Thymus (tissue), 11 donors: Measurements from ENCODE around the gene KLHDC7B. TPM values are rescaled to one million over a fixed set of nuclear protein-coding genes. Genes with fewer than 3 reads are reported as not detected.

Source experiments
- DNase-seq, 9 donors: peaks; one replicate each; pipeline ENCODE4 v3.0.0-alpha.2; 2013; ENCODE audit warnings: low spot score in 9 of 9, low read depth in 6 of 9, missing footprints in 1 of 9
- H3K27ac ChIP-seq, 2 donors: one replicate each; pipeline ENCODE4 v1.5.1; 2013; ENCODE audit warnings: control low read depth in 1 of 2, low read depth in 1 of 2, low read length in 1 of 2, mild to moderate bottlenecking in 1 of 2, moderate library complexity in 1 of 2
- H3K27me3 ChIP-seq, 2 donors: one replicate each; pipeline ENCODE4 v1.5.1; 2013; ENCODE audit warnings: low read length in 1 of 2; ENCODE audit not compliant: control insufficient read depth in 2 of 2, insufficient read depth in 1 of 2
- H3K36me3 ChIP-seq, 2 donors: one replicate each; pipeline ENCODE4 v1.5.1; 2013; ENCODE audit warnings: low read length in 1 of 2, mild to moderate bottlenecking in 1 of 2, moderate library complexity in 1 of 2; ENCODE audit not compliant: control insufficient read depth in 2 of 2, insufficient read depth in 2 of 2
- H3K4me1 ChIP-seq, 2 donors: one replicate each; pipeline ENCODE4 v1.5.1; 2013; ENCODE audit warnings: low read length in 2 of 2; ENCODE audit not compliant: control insufficient read depth in 2 of 2, insufficient read depth in 2 of 2
- H3K4me3 ChIP-seq, 2 donors: one replicate each; pipeline ENCODE4 v1.5.1; 2013; ENCODE audit warnings: low read length in 2 of 2, control low read depth in 1 of 2, mild to moderate bottlenecking in 1 of 2
- H3K9me3 ChIP-seq, 2 donors: one replicate each; pipeline ENCODE4 v1.5.1; 2013; ENCODE audit warnings: low read length in 1 of 2, mild to moderate bottlenecking in 1 of 2; ENCODE audit not compliant: control insufficient read depth in 2 of 2, insufficient read depth in 1 of 2
- WGBS: extraction: QIAGEN DNeasy Blood & Tissue Kit; methylation state at CpG from one replicate; pipeline ENCODE4 v1.1.7; 2013; 5-methylcytosine and 5-hydroxymethylcytosine counted together
- polyA plus RNA-seq: library from polyadenylated mRNA; stranded (reverse); fragments of 200-250 nt; gene quantifications from one replicate; pipeline ENCODE4 v1.2.3, GENCODE V29; 2013
- total RNA-seq: library from RNA; stranded (reverse); fragments of 120-200 nt; gene quantifications from one replicate; pipeline ENCODE4 v1.2.4, GENCODE V29; 2013
- donor health status: healthy.

The KLHDC7B gene
- total and polyA plus RNA-seq, 2 donors: 6.0 to 23.4 TPM

DNA sequence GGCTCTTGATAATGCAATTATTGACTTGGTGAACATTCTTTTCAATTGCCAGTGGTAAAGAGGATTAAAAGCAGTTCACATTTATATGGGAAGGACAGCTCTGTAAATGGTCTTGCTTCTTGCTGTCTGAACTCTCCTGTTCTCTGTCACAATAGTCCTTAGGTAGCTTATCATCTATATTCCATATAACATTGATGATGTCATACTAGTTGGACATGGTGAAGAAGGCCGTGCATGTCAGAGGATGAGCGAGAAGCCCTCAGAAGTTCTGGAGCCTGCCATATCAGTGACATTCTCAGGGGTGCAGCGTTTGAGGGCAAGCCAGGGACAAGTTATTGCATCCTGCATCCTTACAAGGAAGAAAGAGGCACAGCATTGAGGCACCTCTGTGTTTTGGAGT lies 39.5 kb downstream of the KLHDC7B start:
- no peaks in the 10 kb centered on the region for H3K9me3 ChIP-seq
- H3K27me3 ChIP-seq: peaks cover 0 to 6% of the 10 kb centered on the region in 2 donors
- H3K36me3 ChIP-seq: peaks cover 6 to 7% of the 10 kb centered on the region in 2 donors
- no peak overlapping the region for H3K27ac ChIP-seq
- DNase-seq: no peak
- 96% methylated on average over 3 of the region's 3 CpGs for WGBS
- H3K4me1 ChIP-seq: peaks cover 7 to 15% of the 10 kb centered on the region in 2 donors
- H3K4me3 ChIP-seq: no peak overlapping the region

DNA sequence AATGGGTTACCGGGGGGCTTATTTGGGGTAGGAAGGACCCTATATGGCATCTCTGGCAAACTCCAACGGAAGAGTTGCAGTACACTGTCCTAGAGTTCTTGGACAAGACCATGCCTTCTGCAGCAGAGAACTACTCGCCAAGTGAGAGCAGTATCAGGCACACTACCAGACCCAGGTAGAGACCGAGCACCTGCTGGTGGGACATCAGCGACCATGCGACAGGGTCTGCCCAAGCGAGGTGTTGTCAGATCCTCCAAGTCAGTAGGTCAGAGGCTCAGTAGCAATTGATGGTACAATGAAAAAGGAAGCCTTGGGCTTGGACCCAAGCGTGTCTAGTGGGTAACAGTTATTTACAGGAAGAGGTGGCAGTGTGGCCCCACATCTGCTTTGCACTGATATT lies 40.1 kb downstream of the KLHDC7B start:
- no peak overlapping the region for H3K4me3 ChIP-seq
- WGBS: 97% methylated on average over 8 of the region's 8 CpGs
- H3K27ac ChIP-seq: no peak overlapping the region
- peaks cover 3% of the 10 kb centered on the region in 2 donors for H3K36me3 ChIP-seq
- peaks cover 0 to 9% of the 10 kb centered on the region in 2 donors for H3K27me3 ChIP-seq
- H3K9me3 ChIP-seq: no peaks in the 10 kb centered on the region
- no peak for DNase-seq
- H3K4me1 ChIP-seq: peaks cover 7 to 15% of the 10 kb centered on the region in 2 donors

- DNase-seq: no peak
- H3K27me3 ChIP-seq: peaks cover 0 to 9% of the 10 kb centered on the region in 2 donors
- 97% methylated on average over 5 of the region's 5 CpGs for WGBS
- peaks cover 7 to 14% of the 10 kb centered on the region in 2 donors for H3K4me1 ChIP-seq
- no peak overlapping the region for H3K27ac ChIP-seq
- H3K9me3 ChIP-seq: no peaks in the 10 kb centered on the region
- no peaks in the 10 kb centered on the region for H3K36me3 ChIP-seq
- no peak overlapping the region for H3K4me3 ChIP-seq
Observed at GRCh38 chr22:50586416-50586815, 40.7 kb downstream of the KLHDC7B start.

DNA sequence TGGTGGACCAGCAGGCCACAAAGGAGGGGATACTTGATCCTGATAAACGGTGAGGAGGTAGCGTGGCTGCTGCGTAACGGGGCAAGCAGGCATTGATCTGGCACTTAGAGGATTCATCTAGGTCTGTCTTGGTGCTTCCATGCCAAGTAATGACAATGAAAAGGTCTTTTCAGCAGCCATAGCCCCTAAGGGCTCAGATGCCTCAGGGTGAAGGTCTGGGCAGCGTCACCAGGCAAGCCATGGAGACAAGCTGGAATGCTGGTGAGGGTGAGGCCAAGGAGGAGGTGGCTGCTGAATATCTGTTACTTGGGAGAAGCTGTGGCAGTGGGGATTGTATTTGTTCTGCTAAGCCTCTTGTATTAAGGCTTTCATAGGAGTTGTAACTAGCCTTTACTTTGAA lies 41.7 kb downstream of the KLHDC7B start:
- Histone ChIP-seq H3K27ac (no peak overlapping the region), H3K9me3 (no peaks in the 10 kb centered on the region), H3K36me3 (no peaks in the 10 kb centered on the region), H3K27me3 (peaks cover 0 to 9% of the 10 kb centered on the region in 2 donors), H3K4me3 (no peak overlapping the region), H3K4me1 (peaks cover 4 to 7% of the 10 kb centered on the region in 2 donors)
- WGBS: 97% methylated on average over 5 of the region's 5 CpGs
- DNase-seq: no peak

DNA sequence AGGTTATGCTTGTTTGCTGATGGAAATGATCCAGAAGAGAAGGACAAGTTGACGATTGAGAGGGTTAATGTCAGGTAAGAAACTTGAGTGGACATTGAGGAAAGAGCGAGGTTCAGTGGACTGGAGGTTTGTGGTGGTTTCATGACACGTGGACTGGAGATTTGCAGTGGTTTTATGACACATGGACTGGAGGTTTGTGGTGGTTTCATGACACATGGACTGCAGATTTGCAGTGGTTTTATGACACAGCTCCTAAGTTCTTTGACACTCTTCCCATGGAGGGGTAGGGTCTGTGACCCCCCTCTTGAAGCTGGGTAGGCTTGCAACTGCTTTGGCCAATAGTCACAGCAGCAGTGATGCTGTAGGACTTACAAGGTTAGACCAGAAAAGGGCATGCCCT lies 49.5 kb downstream of the KLHDC7B start:
- Histone ChIP-seq H3K27ac (no peak overlapping the region), H3K9me3 (peaks cover 0 to 1% of the 10 kb centered on the region in 2 donors), H3K27me3 (peaks cover 17 to 36% of the 10 kb centered on the region in 2 donors), H3K4me1 (no peaks in the 10 kb centered on the region), H3K36me3 (no peaks in the 10 kb centered on the region), H3K4me3 (no peak overlapping the region)
- DNase-seq: no peak
- WGBS: 91% methylated on average over 3 of the region's 3 CpGs

- Histone ChIP-seq H3K4me1 (no peaks in the 10 kb centered on the region), H3K4me3 (no peak overlapping the region), H3K27ac (no peak overlapping the region), H3K27me3 (peaks cover 35 to 48% of the 10 kb centered on the region in 2 donors), H3K36me3 (no peaks in the 10 kb centered on the region), H3K9me3 (peaks cover 0 to 1% of the 10 kb centered on the region in 2 donors)
- WGBS: 94% methylated on average over 5 of the region's 5 CpGs
- DNase-seq: no peak
Observed at GRCh38 chr22:50597097-50597496, 51.4 kb downstream of the KLHDC7B start.

GRCh38 chr22:50599816-50600455 lies 54.2 kb downstream of the KLHDC7B start:
- WGBS: 18% methylated on average over 52 of the region's 52 CpGs

GRCh38 chr22:50600538-50600937 lies 54.8 kb downstream of the KLHDC7B start, which contains the start of gene MAPK8IP2:
Gene MAPK8IP2, plus strand, starts transcription at chr22:50600793. Its CDS starts 26 bp downstream, at chr22:50600819.
- 1% methylated on average over 61 of the region's 61 CpGs for WGBS
- H3K4me1 ChIP-seq: no peaks in the 10 kb centered on the region
- no peaks in the 10 kb centered on the region for H3K36me3 ChIP-seq
- no peak within 1 kb of the TSS for H3K27ac ChIP-seq
- H3K27me3 ChIP-seq: peaks cover 68 to 80% of the 10 kb centered on the region in 2 donors
- peaks cover 0 to 1% of the 10 kb centered on the region in 2 donors for H3K9me3 ChIP-seq
- H3K4me3 ChIP-seq: peak within 1 kb of the TSS in 1 of 2 donors; percentile 43
- no peak for DNase-seq

More at GRCh38 chr22:50599816-50600455, 54.2 kb downstream of the KLHDC7B start:
- no peaks in the 10 kb centered on the region for H3K36me3 ChIP-seq
- H3K9me3 ChIP-seq: peaks cover 0 to 1% of the 10 kb centered on the region in 2 donors
- peaks cover 63 to 74% of the 10 kb centered on the region in 2 donors for H3K27me3 ChIP-seq
- no peak overlapping the region for H3K27ac ChIP-seq
- no peaks in the 10 kb centered on the region for H3K4me1 ChIP-seq
- H3K4me3 ChIP-seq: peak overlapping the region in 1 of 2 donors; percentile 43
- peak in 6 of 9 donors; percentile 12 to 60 (median 40) for DNase-seq
